CD8-positive, alpha-beta memory T cell (primary cell): ENCODE data around the gene CA10. TPM values are rescaled to one million over a fixed set of nuclear protein-coding genes. Genes with fewer than 3 reads are reported as not detected.

Experiments used
- CTCF ChIA-PET: fragments of 350-600 bp; sonication (Branson Sonifier 250); formaldehyde crosslinking; loops from one replicate; lab custom pipeline; 2021; ENCODE audit warnings: antibody characterized with exemption; lab: Charles Lee
- POLR2A ChIA-PET: fragments of 350-600 bp; sonication (Branson Sonifier 250); formaldehyde crosslinking; loops from one replicate; lab custom pipeline; 2021; ENCODE audit warnings: antibody characterized with exemption; lab: Charles Lee
- DNase-seq, 5 donors: peaks; one replicate each; pipeline versions ENCODE4 v3.0.0 to v3.0.0-alpha.2; 2020 to 2022; ENCODE audit warnings: mixed read lengths in 1 of 5
- H3K27ac ChIP-seq: one replicate; pipeline ENCODE4 v1.7.0; 2013; ENCODE audit warnings: low read depth, mild to moderate bottlenecking, low read length, moderate library complexity
- H3K27me3 ChIP-seq: 2 replicates; pipeline ENCODE4 v1.7.0; 2013; ENCODE audit warnings: low read length, mild to moderate bottlenecking; ENCODE audit not compliant: insufficient read depth, poor library complexity, severe bottlenecking
- H3K36me3 ChIP-seq: 2 replicates; pipeline ENCODE4 v1.7.0; 2013; ENCODE audit warnings: mild to moderate bottlenecking, low read length, moderate library complexity; ENCODE audit not compliant: insufficient read depth
- H3K4me1 ChIP-seq: 2 replicates; pipeline ENCODE4 v1.7.0; 2013; ENCODE audit warnings: mild to moderate bottlenecking, low read length, moderate library complexity; ENCODE audit not compliant: insufficient read depth
- H3K4me3 ChIP-seq: 2 replicates; pipeline ENCODE4 v1.7.0; 2013; ENCODE audit warnings: mild to moderate bottlenecking, low read length
- H3K9me3 ChIP-seq: 2 replicates; pipeline ENCODE4 v1.7.0; 2013; ENCODE audit warnings: mild to moderate bottlenecking, low read length
- H3K27ac Mint-ChIP-seq, 8 donors: one replicate each; pipeline ENCODE4 v1.8.0; 2020 to 2021; ENCODE audit warnings: mixed read lengths in 8 of 8, mild to moderate bottlenecking in 6 of 8, inconsistent platforms in 3 of 8, moderate library complexity in 3 of 8
- H3K27me3 Mint-ChIP-seq, 2 donors: one replicate each; pipeline ENCODE4 v1.8.0; 2020 to 2021; ENCODE audit warnings: mixed read lengths in 2 of 2, mild to moderate bottlenecking in 1 of 2, moderate library complexity in 1 of 2
- H3K36me3 Mint-ChIP-seq, 3 donors: one replicate each; pipeline ENCODE4 v1.8.0; 2020 to 2021; ENCODE audit warnings: mixed read lengths in 3 of 3, inconsistent platforms in 1 of 3, mild to moderate bottlenecking in 1 of 3
- H3K4me1 Mint-ChIP-seq, 3 donors: one replicate each; pipeline ENCODE4 v1.8.0; 2020 to 2021; ENCODE audit warnings: mixed read lengths in 3 of 3, inconsistent platforms in 1 of 3, mild to moderate bottlenecking in 1 of 3
- H3K4me3 Mint-ChIP-seq, 7 donors: one replicate each; pipeline ENCODE4 v1.8.0; 2020 to 2021; ENCODE audit warnings: mixed read lengths in 7 of 7, mild to moderate bottlenecking in 6 of 7, moderate library complexity in 4 of 7, inconsistent platforms in 2 of 7
- H3K9me3 Mint-ChIP-seq, 5 donors: one replicate each; pipeline ENCODE4 v1.8.0; 2020 to 2022; ENCODE audit warnings: mixed read lengths in 5 of 5, mild to moderate bottlenecking in 3 of 5, moderate library complexity in 2 of 5, inconsistent platforms in 1 of 5
- polyA plus RNA-seq: library from polyadenylated mRNA; unstranded; fragments of 300-500 nt; fragmentation: Illumina TruSeq; gene quantifications from one replicate; pipeline ENCODE4 v1.2.3, GENCODE V29; 2021
- total RNA-seq, 2 experiments: library from RNA; stranded (reverse); gene quantifications; one replicate each; pipeline ENCODE4 v1.2.3, GENCODE V29; 2021

CA10 gene
- total and polyA plus RNA-seq, 3 experiments from 2014 or later: 0.18 TPM; not detected in 2

DNA sequence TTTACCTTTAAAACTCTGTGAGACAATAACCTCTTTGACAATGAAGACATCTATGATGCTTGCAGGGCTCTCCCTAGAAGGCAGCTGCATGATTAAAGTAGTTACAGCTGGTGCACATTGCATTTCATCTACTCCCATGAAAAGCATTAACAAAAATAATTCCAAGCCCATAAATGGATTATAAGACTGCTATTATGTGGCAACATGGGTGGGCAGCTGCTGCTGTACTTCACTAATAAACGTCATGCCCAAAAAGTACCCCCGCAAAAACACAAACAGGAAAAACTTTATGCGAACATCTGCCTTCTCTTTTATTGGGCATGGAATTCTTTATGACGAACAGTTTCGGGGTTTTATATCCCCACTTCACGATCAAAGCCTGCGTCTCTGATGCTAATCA lies 224.9 kb downstream of the CA10 start:
- ChIA-PET POLR2A (no interaction called here), CTCF (no interaction called here)
- no peak overlapping the region for H3K27ac ChIP-seq
- no peaks in the 10 kb centered on the region for H3K4me1 Mint-ChIP-seq
- H3K27me3 Mint-ChIP-seq: no peaks in the 10 kb centered on the region
- no peak for DNase-seq
- no peaks in the 10 kb centered on the region for H3K27me3 ChIP-seq
- no peaks in the 10 kb centered on the region for H3K36me3 Mint-ChIP-seq
- no peaks in the 10 kb centered on the region for H3K4me1 ChIP-seq
- H3K4me3 Mint-ChIP-seq: no peak overlapping the region
- H3K27ac Mint-ChIP-seq: no peak overlapping the region
- no peaks in the 10 kb centered on the region for H3K9me3 ChIP-seq
- no peak overlapping the region for H3K4me3 ChIP-seq
- peaks cover 0 to 4% (median 0%) of the 10 kb centered on the region in 5 donors for H3K9me3 Mint-ChIP-seq
- H3K36me3 ChIP-seq: no peaks in the 10 kb centered on the region

DNA sequence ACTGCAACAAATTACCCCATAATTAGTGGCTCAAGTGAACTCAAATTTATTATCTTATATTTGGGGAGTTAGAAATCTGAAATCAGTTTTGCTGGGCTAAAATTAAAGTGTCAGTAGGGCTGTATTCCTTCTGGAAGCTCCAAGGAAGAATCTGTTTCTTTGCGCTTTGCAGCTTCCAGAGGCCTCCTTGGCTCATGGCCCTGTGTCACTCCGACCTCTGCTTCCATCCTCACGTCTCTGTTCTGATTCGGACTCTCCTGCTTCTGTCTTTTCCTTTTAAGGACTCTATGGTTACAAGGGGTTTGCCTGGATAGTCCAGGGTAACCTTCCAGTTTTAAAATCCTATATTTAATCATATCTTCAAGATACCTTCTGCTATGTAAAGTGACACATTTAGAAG lies 232.1 kb downstream of the CA10 start:
- Mint-ChIP-seq H3K4me3 (no peak overlapping the region), H3K9me3 (peaks cover 0 to 4% (median 0%) of the 10 kb centered on the region in 5 donors), H3K27ac (no peak overlapping the region), H3K36me3 (no peaks in the 10 kb centered on the region), H3K27me3 (no peaks in the 10 kb centered on the region), H3K4me1 (no peaks in the 10 kb centered on the region)
- H3K4me1 ChIP-seq: no peaks in the 10 kb centered on the region
- CTCF ChIA-PET: no interaction called here
- no peak overlapping the region for H3K4me3 ChIP-seq
- POLR2A ChIA-PET: no interaction called here
- H3K27ac ChIP-seq: no peak overlapping the region
- no peaks in the 10 kb centered on the region for H3K9me3 ChIP-seq
- no peaks in the 10 kb centered on the region for H3K36me3 ChIP-seq
- H3K27me3 ChIP-seq: no peaks in the 10 kb centered on the region
- DNase-seq: no peak

DNA sequence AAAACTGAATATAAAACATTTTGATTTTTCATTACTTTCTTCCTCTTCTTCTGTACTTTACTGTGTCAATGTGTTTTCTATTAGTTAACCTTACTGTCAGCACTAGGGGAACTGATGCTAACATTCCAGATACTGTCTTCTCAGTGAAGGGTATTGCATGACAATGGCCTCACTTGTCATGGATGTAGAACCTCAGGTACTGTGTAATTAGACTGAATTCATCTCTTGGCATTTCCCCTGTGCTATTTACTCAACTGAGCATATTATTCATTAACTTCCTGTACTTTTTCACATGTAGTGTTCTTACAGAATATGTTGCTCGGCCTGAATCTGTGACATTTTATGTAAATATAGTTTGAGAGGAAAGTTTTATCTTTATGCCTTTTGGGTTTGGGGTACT lies 237.0 kb downstream of the CA10 start:
- Histone ChIP-seq H3K4me3 (no peak overlapping the region), H3K4me1 (no peaks in the 10 kb centered on the region), H3K36me3 (no peaks in the 10 kb centered on the region), H3K27ac (no peak overlapping the region), H3K9me3 (no peaks in the 10 kb centered on the region), H3K27me3 (no peaks in the 10 kb centered on the region)
- POLR2A ChIA-PET: no interaction called here
- H3K27me3 Mint-ChIP-seq: peaks cover 0 to 2% of the 10 kb centered on the region in 2 donors
- DNase-seq: no peak
- CTCF ChIA-PET: no interaction called here
- no peak overlapping the region for H3K27ac Mint-ChIP-seq
- peaks cover 0 to 2% (median 0%) of the 10 kb centered on the region in 5 donors for H3K9me3 Mint-ChIP-seq
- no peak overlapping the region for H3K4me3 Mint-ChIP-seq
- no peaks in the 10 kb centered on the region for H3K4me1 Mint-ChIP-seq
- no peaks in the 10 kb centered on the region for H3K36me3 Mint-ChIP-seq

DNA sequence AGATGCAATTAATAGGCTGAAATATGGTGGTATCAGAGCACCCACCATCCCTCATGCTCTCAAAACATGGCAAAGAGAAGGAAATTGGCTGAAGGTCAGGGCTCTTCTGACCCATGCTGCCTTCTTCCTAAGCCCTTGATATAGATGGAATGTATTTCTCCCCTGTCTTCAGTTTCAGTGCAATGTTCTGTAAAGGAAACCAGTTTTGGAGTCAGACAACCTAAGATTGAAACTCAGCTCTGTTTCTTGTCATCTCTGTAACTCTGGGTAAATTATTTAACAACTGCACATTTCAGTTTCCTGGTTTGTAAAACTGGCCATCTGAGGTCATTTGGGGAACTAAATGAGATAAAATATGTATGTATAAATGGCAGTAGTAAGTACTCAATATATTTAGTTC lies 243.9 kb downstream of the CA10 start:
- no peaks in the 10 kb centered on the region for H3K4me1 ChIP-seq
- H3K36me3 ChIP-seq: no peaks in the 10 kb centered on the region
- CTCF ChIA-PET: no interaction called here
- H3K27ac Mint-ChIP-seq: no peak overlapping the region
- DNase-seq: no peak
- H3K4me1 Mint-ChIP-seq: no peaks in the 10 kb centered on the region
- H3K36me3 Mint-ChIP-seq: no peaks in the 10 kb centered on the region
- peaks cover 0 to 1% of the 10 kb centered on the region in 2 donors for H3K27me3 Mint-ChIP-seq
- H3K27ac ChIP-seq: no peak overlapping the region
- no peaks in the 10 kb centered on the region for H3K9me3 Mint-ChIP-seq
- no peak overlapping the region for H3K4me3 ChIP-seq
- no peaks in the 10 kb centered on the region for H3K27me3 ChIP-seq
- POLR2A ChIA-PET: no interaction called here
- H3K4me3 Mint-ChIP-seq: no peak overlapping the region
- H3K9me3 ChIP-seq: no peaks in the 10 kb centered on the region

DNA sequence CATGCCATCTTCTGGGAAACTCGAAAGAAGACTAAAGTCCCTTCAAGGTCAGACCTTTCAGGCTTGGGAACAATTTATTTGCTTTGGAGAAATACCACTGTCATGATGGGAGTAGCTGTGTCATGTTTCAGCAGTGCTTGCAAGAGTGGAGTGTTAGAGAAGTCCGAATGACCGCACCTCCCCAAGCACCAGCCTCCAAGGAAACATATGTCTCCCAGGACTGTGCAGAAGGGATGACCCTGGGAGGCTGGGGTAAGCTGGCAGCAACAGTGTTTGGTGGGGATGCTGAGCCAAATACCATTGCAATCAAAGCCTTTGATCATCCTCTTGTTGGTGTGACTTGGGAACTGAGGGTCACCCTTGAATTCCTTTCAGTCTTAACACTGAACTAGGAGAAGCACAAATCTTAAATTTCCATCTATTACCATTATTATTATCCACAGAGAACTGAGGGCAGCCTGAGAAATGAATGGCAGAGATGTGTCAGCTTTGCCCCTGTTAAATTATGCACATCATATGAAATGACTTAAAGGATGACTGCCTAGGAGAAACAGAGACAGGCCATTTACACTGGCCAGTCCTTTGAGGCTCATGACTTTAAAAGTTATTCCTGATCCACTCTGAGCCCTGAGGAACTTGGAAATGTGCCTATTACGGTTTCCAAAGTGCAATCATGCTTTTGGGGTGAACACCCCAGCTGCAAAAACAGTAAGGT lies 244.9 kb downstream of the CA10 start:
- POLR2A ChIA-PET: no interaction called here
- Histone ChIP-seq H3K27ac (no peak overlapping the region), H3K27me3 (no peaks in the 10 kb centered on the region), H3K4me1 (no peaks in the 10 kb centered on the region), H3K4me3 (no peak overlapping the region), H3K36me3 (no peaks in the 10 kb centered on the region), H3K9me3 (no peaks in the 10 kb centered on the region)
- Mint-ChIP-seq H3K4me3 (no peak overlapping the region), H3K36me3 (no peaks in the 10 kb centered on the region), H3K27me3 (peaks cover 0 to 1% of the 10 kb centered on the region in 2 donors), H3K27ac (no peak overlapping the region), H3K9me3 (no peaks in the 10 kb centered on the region), H3K4me1 (no peaks in the 10 kb centered on the region)
- CTCF ChIA-PET: no interaction called here
- DNase-seq: no peak

DNA sequence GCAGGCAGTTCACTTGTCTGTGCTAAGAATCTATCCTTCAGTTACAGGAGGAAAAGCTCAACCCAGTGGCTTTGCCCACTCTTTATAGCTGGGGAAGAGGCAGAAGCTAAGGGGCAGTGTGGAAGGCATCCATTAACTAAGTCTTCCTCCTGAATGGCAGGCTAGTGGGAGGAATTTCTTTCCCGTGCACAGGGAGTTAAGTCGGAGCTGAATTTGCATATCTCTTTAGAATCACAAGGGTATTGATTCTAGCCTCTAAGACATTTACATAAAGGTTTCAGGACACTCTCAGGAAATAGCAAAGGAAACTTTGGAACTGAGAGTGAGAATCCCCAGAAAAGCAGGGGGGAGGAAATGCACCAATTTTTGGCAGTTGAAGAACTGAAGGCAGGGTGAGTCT lies 245.6 kb downstream of the CA10 start:
- H3K4me3 ChIP-seq: no peak overlapping the region
- DNase-seq: no peak
- no peaks in the 10 kb centered on the region for H3K27me3 ChIP-seq
- peaks cover 0 to 1% of the 10 kb centered on the region in 2 donors for H3K27me3 Mint-ChIP-seq
- ChIA-PET POLR2A (no interaction called here), CTCF (no interaction called here)
- H3K4me3 Mint-ChIP-seq: no peak overlapping the region
- no peaks in the 10 kb centered on the region for H3K36me3 Mint-ChIP-seq
- no peaks in the 10 kb centered on the region for H3K9me3 ChIP-seq
- no peaks in the 10 kb centered on the region for H3K4me1 Mint-ChIP-seq
- no peaks in the 10 kb centered on the region for H3K36me3 ChIP-seq
- H3K27ac ChIP-seq: no peak overlapping the region
- H3K27ac Mint-ChIP-seq: no peak overlapping the region
- no peaks in the 10 kb centered on the region for H3K4me1 ChIP-seq
- H3K9me3 Mint-ChIP-seq: no peaks in the 10 kb centered on the region

DNA sequence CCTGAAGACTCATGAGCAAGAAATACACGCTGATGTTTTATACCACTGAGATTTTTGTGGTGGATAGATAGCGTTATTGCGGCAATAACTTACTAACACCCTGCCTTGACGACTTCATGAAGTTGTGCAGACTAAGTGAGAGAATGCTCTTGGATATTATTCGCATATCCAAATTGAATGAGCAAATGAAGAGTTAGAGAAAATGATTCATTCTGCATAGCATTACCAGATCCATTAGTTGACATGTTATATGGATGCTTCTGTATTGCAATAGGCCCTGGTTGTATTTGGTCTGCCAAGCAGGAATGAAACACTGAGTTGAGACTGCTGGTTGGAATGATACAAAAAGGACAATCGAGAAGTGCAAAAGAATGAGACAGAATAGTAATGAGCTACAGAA lies 247.3 kb downstream of the CA10 start:
- no peaks in the 10 kb centered on the region for H3K4me1 ChIP-seq
- Mint-ChIP-seq H3K9me3 (no peaks in the 10 kb centered on the region), H3K36me3 (no peaks in the 10 kb centered on the region), H3K4me1 (no peaks in the 10 kb centered on the region), H3K4me3 (no peak overlapping the region), H3K27me3 (no peaks in the 10 kb centered on the region), H3K27ac (no peak overlapping the region)
- H3K27ac ChIP-seq: no peak overlapping the region
- H3K27me3 ChIP-seq: no peaks in the 10 kb centered on the region
- H3K4me3 ChIP-seq: no peak overlapping the region
- POLR2A ChIA-PET: no interaction called here
- no peaks in the 10 kb centered on the region for H3K9me3 ChIP-seq
- DNase-seq: no peak
- H3K36me3 ChIP-seq: no peaks in the 10 kb centered on the region
- CTCF ChIA-PET: no interaction called here

DNA sequence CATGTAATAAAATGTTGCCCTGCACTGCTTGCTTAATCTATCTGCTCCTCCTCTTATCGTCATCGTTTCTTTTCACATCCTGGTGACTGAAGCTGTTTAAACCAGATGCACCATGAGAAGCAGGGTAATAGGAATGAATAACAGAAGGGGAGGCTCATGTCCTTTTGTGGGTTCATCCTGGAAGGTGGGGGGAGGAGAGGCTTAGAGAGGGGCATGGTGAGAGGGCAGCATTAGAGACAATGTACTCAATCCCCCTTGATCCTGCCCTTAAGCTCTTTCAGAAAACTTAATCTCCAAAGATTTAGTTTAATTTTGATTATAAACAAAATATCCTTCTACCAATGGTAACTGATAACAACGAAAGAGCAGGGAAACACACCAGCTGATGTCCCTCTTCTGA lies 248.5 kb downstream of the CA10 start:
- Histone ChIP-seq H3K4me3 (no peak overlapping the region), H3K36me3 (no peaks in the 10 kb centered on the region), H3K27me3 (no peaks in the 10 kb centered on the region), H3K27ac (no peak overlapping the region), H3K9me3 (no peaks in the 10 kb centered on the region), H3K4me1 (no peaks in the 10 kb centered on the region)
- Mint-ChIP-seq H3K4me3 (no peak overlapping the region), H3K4me1 (no peaks in the 10 kb centered on the region), H3K36me3 (no peaks in the 10 kb centered on the region), H3K9me3 (no peaks in the 10 kb centered on the region), H3K27ac (no peak overlapping the region), H3K27me3 (no peaks in the 10 kb centered on the region)
- CTCF ChIA-PET: no interaction called here
- DNase-seq: no peak
- POLR2A ChIA-PET: no interaction called here
